ENCODE data around the gene HIBCH.
"Not testable (repeated sequence)": the region's sequence is repeated elsewhere in the genome, so short reads cannot be mapped to it uniquely, and the experiment has no call there.

Gene HIBCH

DNA sequence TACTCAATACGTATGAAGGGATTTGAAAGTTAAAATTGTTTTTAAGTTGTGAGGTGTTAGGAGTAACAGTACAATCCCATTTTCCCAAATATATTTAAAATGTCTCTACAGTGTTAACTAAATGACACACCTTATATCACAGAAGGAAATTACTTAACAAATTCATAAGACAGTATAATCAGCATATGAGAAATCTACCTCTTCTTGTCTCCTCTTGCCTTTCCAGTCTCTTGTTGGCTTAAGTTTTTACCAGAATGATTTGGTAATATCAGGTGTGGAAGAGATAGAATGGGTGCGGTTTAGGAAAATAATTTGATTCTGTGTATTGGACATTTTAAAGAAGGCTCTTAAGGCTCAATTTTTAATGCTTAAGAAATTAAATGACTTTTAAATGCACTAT lies 14.3 kb upstream of the HIBCH start:
- no peaks in the 10 kb centered on the region for H3K9me3 Mint-ChIP-seq
- H3K36me3 Mint-ChIP-seq (ENCODE audit: low read depth) = peaks cover 2% of the 10 kb centered on the region
- H3K27me3 Mint-ChIP-seq (ENCODE audit: low read depth) = peaks cover 38% of the 10 kb centered on the region
- no peak overlapping the region for H3K4me3 Mint-ChIP-seq
- no peak overlapping the region for H3K27ac Mint-ChIP-seq
- H3K4me1 Mint-ChIP-seq (ENCODE audit: low read depth) = no peaks in the 10 kb centered on the region

GRCh38 chr2:190333395-190333794 lies 13.8 kb upstream of the HIBCH start:
- Mint-ChIP-seq H3K4me1 (ENCODE audit: low read depth) (no peaks in the 10 kb centered on the region), H3K4me3 (no peak overlapping the region), H3K36me3 (ENCODE audit: low read depth) (peaks cover 2% of the 10 kb centered on the region), H3K9me3 (no peaks in the 10 kb centered on the region), H3K27ac (no peak overlapping the region), H3K27me3 (ENCODE audit: low read depth) (peaks cover 37% of the 10 kb centered on the region)

DNA sequence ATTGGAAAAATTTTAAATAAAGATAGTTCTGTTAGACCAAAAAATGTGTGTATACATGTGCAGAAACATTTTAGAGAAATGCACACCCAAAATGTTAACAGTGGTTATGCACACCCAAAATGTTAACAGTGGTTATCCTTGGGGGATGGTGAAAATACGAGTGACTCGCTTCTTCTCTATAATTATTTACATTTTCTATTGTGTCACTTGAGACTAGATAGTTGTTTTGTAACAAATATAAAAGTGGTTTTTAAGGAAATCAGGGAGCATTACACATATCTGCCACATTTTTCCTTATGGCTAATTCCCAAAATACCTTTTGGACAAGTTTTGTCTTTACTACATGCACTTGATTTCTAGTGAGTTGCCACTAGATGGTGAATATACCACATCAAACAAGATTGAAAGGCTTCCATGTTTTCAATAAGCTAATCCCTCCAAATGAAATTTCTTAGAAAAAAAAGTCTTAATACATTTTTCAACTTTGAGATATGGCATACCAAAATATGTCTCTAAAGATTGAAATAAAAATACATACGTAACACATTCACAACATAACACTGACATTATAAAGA lies 9.0 kb upstream of the HIBCH start:
- no peaks in the 10 kb centered on the region for H3K9me3 Mint-ChIP-seq
- H3K27me3 Mint-ChIP-seq (ENCODE audit: low read depth) = peaks cover 39% of the 10 kb centered on the region
- no peaks in the 10 kb centered on the region for H3K36me3 Mint-ChIP-seq (ENCODE audit: low read depth)
- no peak overlapping the region for H3K4me3 Mint-ChIP-seq
- H3K4me1 Mint-ChIP-seq (ENCODE audit: low read depth) = no peaks in the 10 kb centered on the region
- no peak overlapping the region for H3K27ac Mint-ChIP-seq

- H3K27ac Mint-ChIP-seq = no peak overlapping the region
- no peaks in the 10 kb centered on the region for H3K9me3 Mint-ChIP-seq
- peaks cover 39% of the 10 kb centered on the region for H3K27me3 Mint-ChIP-seq (ENCODE audit: low read depth)
- no peak overlapping the region for H3K4me3 Mint-ChIP-seq
- no peaks in the 10 kb centered on the region for H3K4me1 Mint-ChIP-seq (ENCODE audit: low read depth)
- no peaks in the 10 kb centered on the region for H3K36me3 Mint-ChIP-seq (ENCODE audit: low read depth)
Observed at GRCh38 chr2:190327867-190328572, 8.4 kb upstream of the HIBCH start.

DNA sequence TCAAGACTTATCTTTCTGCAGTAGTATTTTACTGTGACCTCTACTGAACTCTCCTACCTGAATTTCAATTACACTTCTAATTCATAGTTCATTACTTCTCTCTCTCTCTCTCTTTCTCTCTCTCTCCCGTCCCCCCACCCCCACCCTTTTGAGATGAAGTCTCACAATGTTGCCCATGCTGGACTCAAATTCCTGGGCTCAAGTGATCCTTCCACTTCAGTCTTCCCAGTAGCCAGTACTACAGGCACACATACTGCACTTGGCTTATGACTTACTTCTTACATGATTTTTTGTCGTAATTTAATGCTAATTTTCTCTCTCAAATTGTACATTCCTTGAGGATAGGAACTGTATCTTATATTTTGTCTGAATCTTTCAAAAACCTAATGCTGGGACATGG lies 6.0 kb upstream of the HIBCH start:
- Mint-ChIP-seq H3K9me3 (no peaks in the 10 kb centered on the region), H3K27ac (no peak overlapping the region), H3K4me3 (no peak overlapping the region), H3K36me3 (ENCODE audit: low read depth) (no peaks in the 10 kb centered on the region), H3K27me3 (ENCODE audit: low read depth) (peaks cover 28% of the 10 kb centered on the region), H3K4me1 (ENCODE audit: low read depth) (peaks cover 2% of the 10 kb centered on the region)

- H3K4me3 Mint-ChIP-seq = no peak overlapping the region
- peaks cover 18% of the 10 kb centered on the region for H3K4me1 Mint-ChIP-seq (ENCODE audit: low read depth)
- no peaks in the 10 kb centered on the region for H3K9me3 Mint-ChIP-seq
- H3K27me3 Mint-ChIP-seq (ENCODE audit: low read depth) = peaks cover 13% of the 10 kb centered on the region
- peaks cover 2% of the 10 kb centered on the region for H3K36me3 Mint-ChIP-seq (ENCODE audit: low read depth)
- H3K27ac Mint-ChIP-seq = no peak overlapping the region
Observed at GRCh38 chr2:190323406-190323805, 3.8 kb upstream of the HIBCH start.

GRCh38 chr2:190320696-190321095 lies 1.1 kb upstream of the HIBCH start:
- Mint-ChIP-seq H3K36me3 (ENCODE audit: low read depth) (peaks cover 7% of the 10 kb centered on the region), H3K9me3 (no peaks in the 10 kb centered on the region), H3K27ac (peak overlapping the region; percentile 95), H3K27me3 (ENCODE audit: low read depth) (peaks cover 5% of the 10 kb centered on the region), H3K4me3 (peak overlapping the region; percentile 95), H3K4me1 (ENCODE audit: low read depth) (peaks cover 31% of the 10 kb centered on the region)

- no peaks in the 10 kb centered on the region for H3K27me3 Mint-ChIP-seq (ENCODE audit: low read depth)
- no peaks in the 10 kb centered on the region for H3K9me3 Mint-ChIP-seq
- peaks cover 37% of the 10 kb centered on the region for H3K4me1 Mint-ChIP-seq (ENCODE audit: low read depth)
- H3K4me3 Mint-ChIP-seq = peak overlapping the region; percentile 95
- H3K27ac Mint-ChIP-seq = peak overlapping the region; percentile 84
- H3K36me3 Mint-ChIP-seq (ENCODE audit: low read depth) = peaks cover 7% of the 10 kb centered on the region
Observed at GRCh38 chr2:190318931-190319554, 583 bp downstream of the HIBCH start.

GRCh38 chr2:190318514-190318913 lies 1.1 kb downstream of the HIBCH start:
- H3K27me3 Mint-ChIP-seq (ENCODE audit: low read depth) = no peaks in the 10 kb centered on the region
- no peaks in the 10 kb centered on the region for H3K9me3 Mint-ChIP-seq
- no peak overlapping the region for H3K27ac Mint-ChIP-seq
- H3K36me3 Mint-ChIP-seq (ENCODE audit: low read depth) = peaks cover 7% of the 10 kb centered on the region
- H3K4me3 Mint-ChIP-seq = peak overlapping the region; percentile 95
- H3K4me1 Mint-ChIP-seq (ENCODE audit: low read depth) = peaks cover 37% of the 10 kb centered on the region

DNA sequence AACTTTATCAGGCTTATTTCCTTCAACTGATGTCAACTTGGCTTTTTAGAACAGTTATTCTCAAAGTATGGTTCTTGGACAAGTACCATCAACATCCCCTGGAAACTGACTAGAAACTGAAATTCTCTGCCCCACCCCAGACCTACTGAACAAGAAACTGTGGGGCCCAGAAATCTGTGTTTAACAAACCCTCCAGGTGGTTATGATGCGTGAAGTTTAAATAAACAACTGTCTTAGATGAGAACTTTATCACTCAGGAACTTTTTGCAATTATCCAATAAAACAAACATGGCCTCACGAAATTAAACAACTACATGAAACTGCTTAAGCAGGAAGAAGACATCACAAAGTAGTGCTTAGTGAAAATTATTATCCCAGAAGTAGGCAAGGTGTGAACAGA lies 4.4 kb downstream of the HIBCH start:
- H3K27ac Mint-ChIP-seq = no peak overlapping the region
- H3K9me3 Mint-ChIP-seq = no peaks in the 10 kb centered on the region
- H3K36me3 Mint-ChIP-seq (ENCODE audit: low read depth) = peaks cover 9% of the 10 kb centered on the region
- H3K4me3 Mint-ChIP-seq = no peak overlapping the region
- peaks cover 36% of the 10 kb centered on the region for H3K4me1 Mint-ChIP-seq (ENCODE audit: low read depth)
- H3K27me3 Mint-ChIP-seq (ENCODE audit: low read depth) = no peaks in the 10 kb centered on the region

- H3K4me1 Mint-ChIP-seq (ENCODE audit: low read depth) = peaks cover 27% of the 10 kb centered on the region
- no peak overlapping the region for H3K4me3 Mint-ChIP-seq
- no peaks in the 10 kb centered on the region for H3K9me3 Mint-ChIP-seq
- H3K27ac Mint-ChIP-seq = no peak overlapping the region
- H3K27me3 Mint-ChIP-seq (ENCODE audit: low read depth) = no peaks in the 10 kb centered on the region
- H3K36me3 Mint-ChIP-seq (ENCODE audit: low read depth) = peaks cover 15% of the 10 kb centered on the region
Observed at GRCh38 chr2:190313880-190314279, 5.7 kb downstream of the HIBCH start.

DNA sequence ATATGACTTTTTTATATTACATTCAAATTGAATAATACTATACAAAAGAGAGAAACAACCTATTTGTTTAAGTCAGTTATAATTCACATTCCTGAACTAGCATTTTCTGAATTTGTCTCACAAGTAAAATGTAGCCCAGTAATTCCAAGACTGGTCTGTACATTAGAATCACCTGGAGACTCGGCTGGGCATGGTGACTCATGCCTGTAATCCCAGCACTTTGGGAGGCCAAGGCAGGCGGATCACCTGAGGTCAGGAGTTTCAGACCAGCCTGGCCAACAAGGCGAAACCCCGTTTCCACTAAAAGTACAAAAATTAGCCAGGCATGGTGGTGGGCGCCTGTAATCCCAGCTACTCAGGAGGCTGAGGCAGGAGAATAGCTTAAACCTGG lies 7.0 kb downstream of the HIBCH start:
- not testable (repeated sequence) for H3K27me3 Mint-ChIP-seq (ENCODE audit: low read depth); H3K27ac Mint-ChIP-seq; H3K4me3 Mint-ChIP-seq; H3K9me3 Mint-ChIP-seq
- Mint-ChIP-seq H3K36me3 (ENCODE audit: low read depth) (peaks cover 16% of the 10 kb centered on the region), H3K4me1 (ENCODE audit: low read depth) (peaks cover 18% of the 10 kb centered on the region)

- peaks cover 11% of the 10 kb centered on the region for H3K36me3 Mint-ChIP-seq (ENCODE audit: low read depth)
Observed at GRCh38 chr2:190311893-190312634, 7.6 kb downstream of the HIBCH start.

GRCh38 chr2:190308031-190308430 lies 11.6 kb downstream of the HIBCH start:
- Mint-ChIP-seq H3K4me3 (no peak overlapping the region), H3K4me1 (ENCODE audit: low read depth) (peaks cover 3% of the 10 kb centered on the region), H3K27me3 (ENCODE audit: low read depth) (no peaks in the 10 kb centered on the region), H3K27ac (no peak overlapping the region), H3K9me3 (no peaks in the 10 kb centered on the region), H3K36me3 (ENCODE audit: low read depth) (peaks cover 11% of the 10 kb centered on the region)

More at GRCh38 chr2:190311893-190312634, 7.6 kb downstream of the HIBCH start:
- Mint-ChIP-seq H3K9me3 (no peaks in the 10 kb centered on the region), H3K27ac (no peak overlapping the region), H3K27me3 (ENCODE audit: low read depth) (no peaks in the 10 kb centered on the region), H3K4me3 (no peak overlapping the region), H3K4me1 (ENCODE audit: low read depth) (peaks cover 13% of the 10 kb centered on the region)

GRCh38 chr2:190304404-190304803 lies 15.2 kb downstream of the HIBCH start:
- Mint-ChIP-seq H3K4me3 (no peak overlapping the region), H3K4me1 (ENCODE audit: low read depth) (no peaks in the 10 kb centered on the region), H3K9me3 (peaks cover 7% of the 10 kb centered on the region), H3K27ac (no peak overlapping the region), H3K27me3 (ENCODE audit: low read depth) (no peaks in the 10 kb centered on the region), H3K36me3 (ENCODE audit: low read depth) (peaks cover 21% of the 10 kb centered on the region)

All from T-helper 1 cell treated with Interleukin-12 subunit alpha and Interleukin-12 subunit beta and Interleukin-4 antibody, amounts not matched to agents 30 μg/mL and 1 μg/mL, for 36 hours (primary cell).